Neural progenitor cell (in vitro differentiated cells): ENCODE data around the gene TNFRSF19. TPM values are rescaled to one million over a fixed set of nuclear protein-coding genes. Genes with fewer than 3 reads are reported as not detected.
"Not testable (repeated sequence)": the region's sequence is repeated elsewhere in the genome, so short reads cannot be mapped to it uniquely, and the experiment has no call there.

Experiments used
- DNase-seq: peaks from one replicate; pipeline ENCODE4 v3.0.0-alpha.2; 2016; ENCODE audit warnings: low spot score
- H2AFZ ChIP-seq: fragments of 200-600 bp; sonication (generic); replicated peaks from 2 replicates; pipeline ENCODE4 v1.6.1; 2016; ENCODE audit warnings: antibody characterized with exemption
- H3F3A ChIP-seq: fragments of 200-600 bp; sonication (generic); 2 replicates; pipeline ENCODE4 v1.6.1; 2016; ENCODE audit warnings: antibody characterized with exemption, low read depth
- H3K27ac ChIP-seq: fragments of 200-600 bp; sonication (generic); 2 replicates; pipeline ENCODE4 v1.5.1; 2016; ENCODE audit warnings: mild to moderate bottlenecking
- H3K27me3 ChIP-seq: fragments of 200-600 bp; sonication (generic); 2 replicates; pipeline ENCODE4 v1.6.1; 2016; ENCODE audit warnings: mild to moderate bottlenecking, moderate library complexity
- H3K36me3 ChIP-seq: fragments of 200-600 bp; sonication (generic); 2 replicates; pipeline ENCODE4 v1.5.1; 2016
- H3K4me1 ChIP-seq: fragments of 200-600 bp; sonication (generic); 2 replicates; pipeline ENCODE4 v1.6.1; 2016; ENCODE audit warnings: mixed run types
- H3K4me2 ChIP-seq: fragments of 200-600 bp; sonication (generic); 2 replicates; pipeline ENCODE4 v1.6.1; 2016
- H3K4me3 ChIP-seq: fragments of 200-600 bp; sonication (generic); 2 replicates; pipeline ENCODE4 v1.5.1; 2016
- H3K79me2 ChIP-seq: fragments of 200-600 bp; sonication (generic); 2 replicates; pipeline ENCODE4 v1.6.1; 2016; ENCODE audit warnings: low read depth
- H3K9ac ChIP-seq: fragments of 200-600 bp; sonication (generic); 2 replicates; pipeline ENCODE4 v1.6.1; 2016
- H3K9me3 ChIP-seq: fragments of 200-600 bp; sonication (generic); 2 replicates; pipeline ENCODE4 v1.5.1; 2016; ENCODE audit warnings: low read depth
- H4K20me1 ChIP-seq: fragments of 200-600 bp; sonication (generic); 2 replicates; pipeline ENCODE4 v1.6.1; 2016; ENCODE audit warnings: low read depth
- H3K27ac Mint-ChIP-seq: 3 replicates; pipeline ENCODE4 v1.8.0; 2021; ENCODE audit warnings: mixed read lengths
- H3K27me3 Mint-ChIP-seq: 2 replicates; pipeline ENCODE4 v1.8.0; 2022; ENCODE audit warnings: low read depth, mild to moderate bottlenecking, inconsistent platforms, moderate library complexity, mixed read lengths; ENCODE audit not compliant: insufficient read depth
- H3K36me3 Mint-ChIP-seq: 3 replicates; pipeline ENCODE4 v1.8.0; 2021; ENCODE audit warnings: mixed read lengths
- H3K4me1 Mint-ChIP-seq: 3 replicates; pipeline ENCODE4 v1.8.0; 2021; ENCODE audit warnings: mixed read lengths
- H3K4me3 Mint-ChIP-seq: 3 replicates; pipeline ENCODE4 v1.8.0; 2021; ENCODE audit warnings: mild to moderate bottlenecking, moderate library complexity, mixed read lengths
- H3K9me3 Mint-ChIP-seq: 3 replicates; pipeline ENCODE4 v1.8.0; 2020; ENCODE audit warnings: mixed read lengths
- EZH2 ChIP-seq: fragments of 200-600 bp; sonication (generic); IDR thresholded peaks from 2 replicates; pipeline ENCODE4 v1.6.1; 2017; ENCODE audit warnings: antibody characterized with exemption, mild to moderate bottlenecking, moderate library complexity
- EZH2phosphoT487 ChIP-seq: fragments of 200-600 bp; sonication (generic); IDR thresholded peaks from 2 replicates; pipeline ENCODE4 v1.6.1; 2017; ENCODE audit warnings: antibody characterized with exemption
- total RNA-seq: library from RNA; depleted of rRNA; stranded (reverse); fragments of >200 nt; gene quantifications from 2 replicates; pipeline ENCODE4 v1.2.3, GENCODE V29; 2015; ENCODE audit warnings: low replicate concordance
- TF ChIP-seq, protein P1 (sequence below): fragments of 200-600 bp; sonication (generic); IDR thresholded peaks from 2 replicates; pipeline ENCODE4 v1.5.1; 2017; ENCODE audit warnings: antibody characterized with exemption, mild to moderate bottlenecking

TNFRSF19 gene, protein sequence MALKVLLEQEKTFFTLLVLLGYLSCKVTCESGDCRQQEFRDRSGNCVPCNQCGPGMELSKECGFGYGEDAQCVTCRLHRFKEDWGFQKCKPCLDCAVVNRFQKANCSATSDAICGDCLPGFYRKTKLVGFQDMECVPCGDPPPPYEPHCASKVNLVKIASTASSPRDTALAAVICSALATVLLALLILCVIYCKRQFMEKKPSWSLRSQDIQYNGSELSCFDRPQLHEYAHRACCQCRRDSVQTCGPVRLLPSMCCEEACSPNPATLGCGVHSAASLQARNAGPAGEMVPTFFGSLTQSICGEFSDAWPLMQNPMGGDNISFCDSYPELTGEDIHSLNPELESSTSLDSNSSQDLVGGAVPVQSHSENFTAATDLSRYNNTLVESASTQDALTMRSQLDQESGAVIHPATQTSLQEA
- total RNA-seq: 21.4 and 31.7 TPM in 2 replicates

DNA sequence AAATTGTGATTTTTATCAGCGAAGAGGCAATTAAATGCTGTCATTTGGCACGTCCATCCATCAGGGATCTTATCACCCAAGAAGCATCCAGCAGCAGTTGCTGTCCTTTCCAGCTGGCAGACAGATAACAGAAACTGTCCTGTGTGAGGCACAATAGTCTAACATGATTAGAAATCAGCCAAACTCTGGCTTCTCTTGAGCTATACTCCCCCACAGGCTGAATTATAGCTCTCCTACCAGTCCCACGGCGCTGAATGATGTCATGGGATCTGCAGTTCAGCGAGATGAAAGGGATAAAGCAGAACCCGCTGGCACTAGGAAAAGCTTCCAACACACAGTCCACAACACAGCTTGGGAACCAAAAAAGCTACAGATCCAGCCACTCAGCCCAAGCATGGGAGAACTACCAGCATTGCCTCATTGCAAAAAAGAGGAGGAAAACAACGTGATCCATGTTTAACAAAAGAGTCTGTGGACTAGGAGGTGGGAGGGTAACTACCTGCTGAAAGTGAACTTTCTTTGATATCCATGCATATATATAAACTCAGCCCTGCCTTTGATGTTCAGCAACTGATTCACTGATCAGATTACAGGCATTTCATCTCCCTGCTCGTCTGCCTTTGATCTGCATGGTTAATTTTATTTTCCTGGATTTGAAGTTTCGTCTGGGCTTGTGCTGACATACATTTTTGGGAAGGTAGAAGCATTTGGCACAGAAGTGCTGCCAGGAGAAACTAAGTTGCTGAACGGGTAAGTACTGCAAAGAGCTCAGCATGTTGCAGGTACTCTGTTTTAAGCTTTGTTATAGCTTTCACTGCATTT, at the start of gene TNFRSF19:
TNFRSF19 (plus strand) TSS at position 314 of the 822 bp plus-strand sequence. CDS start 19,772 bp downstream, outside the sequence.
- H3K27me3 ChIP-seq: no peaks in the 10 kb centered on the region
- peak within 1 kb of the TSS; percentile 75 for H3K4me2 ChIP-seq
- H3K4me1 ChIP-seq: peaks cover 62% of the 10 kb centered on the region
- Mint-ChIP-seq H3K9me3 (peaks cover 2% of the 10 kb centered on the region), H3K4me1 (peaks cover 50% of the 10 kb centered on the region), H3K4me3 (peak within 1 kb of the TSS; percentile 92), H3K36me3 (peaks cover 4% of the 10 kb centered on the region), H3K27ac (peak within 1 kb of the TSS; percentile 98), H3K27me3 (peaks cover 5% of the 10 kb centered on the region)
- H4K20me1 ChIP-seq: no peaks in the 10 kb centered on the region
- peak within 1 kb of the TSS; percentile 3 for H3K27ac ChIP-seq
- H3K36me3 ChIP-seq: no peaks in the 10 kb centered on the region
- no peak within 1 kb of the TSS for H3K9ac ChIP-seq
- H3F3A ChIP-seq: peaks cover 45% of the 10 kb centered on the region
- no peaks in the 10 kb centered on the region for H3K9me3 ChIP-seq
- DNase-seq: peak; percentile 75
- no peak for TF ChIP-seq EZH2
- TF ChIP-seq, protein P1, sequence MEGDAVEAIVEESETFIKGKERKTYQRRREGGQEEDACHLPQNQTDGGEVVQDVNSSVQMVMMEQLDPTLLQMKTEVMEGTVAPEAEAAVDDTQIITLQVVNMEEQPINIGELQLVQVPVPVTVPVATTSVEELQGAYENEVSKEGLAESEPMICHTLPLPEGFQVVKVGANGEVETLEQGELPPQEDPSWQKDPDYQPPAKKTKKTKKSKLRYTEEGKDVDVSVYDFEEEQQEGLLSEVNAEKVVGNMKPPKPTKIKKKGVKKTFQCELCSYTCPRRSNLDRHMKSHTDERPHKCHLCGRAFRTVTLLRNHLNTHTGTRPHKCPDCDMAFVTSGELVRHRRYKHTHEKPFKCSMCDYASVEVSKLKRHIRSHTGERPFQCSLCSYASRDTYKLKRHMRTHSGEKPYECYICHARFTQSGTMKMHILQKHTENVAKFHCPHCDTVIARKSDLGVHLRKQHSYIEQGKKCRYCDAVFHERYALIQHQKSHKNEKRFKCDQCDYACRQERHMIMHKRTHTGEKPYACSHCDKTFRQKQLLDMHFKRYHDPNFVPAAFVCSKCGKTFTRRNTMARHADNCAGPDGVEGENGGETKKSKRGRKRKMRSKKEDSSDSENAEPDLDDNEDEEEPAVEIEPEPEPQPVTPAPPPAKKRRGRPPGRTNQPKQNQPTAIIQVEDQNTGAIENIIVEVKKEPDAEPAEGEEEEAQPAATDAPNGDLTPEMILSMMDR: no peak
- TF ChIP-seq EZH2phosphoT487: no peak
- peak within 1 kb of the TSS; percentile 75 for H2AFZ ChIP-seq
- peak within 1 kb of the TSS; percentile 42 for H3K4me3 ChIP-seq
- peaks cover 19% of the 10 kb centered on the region for H3K79me2 ChIP-seq

DNA sequence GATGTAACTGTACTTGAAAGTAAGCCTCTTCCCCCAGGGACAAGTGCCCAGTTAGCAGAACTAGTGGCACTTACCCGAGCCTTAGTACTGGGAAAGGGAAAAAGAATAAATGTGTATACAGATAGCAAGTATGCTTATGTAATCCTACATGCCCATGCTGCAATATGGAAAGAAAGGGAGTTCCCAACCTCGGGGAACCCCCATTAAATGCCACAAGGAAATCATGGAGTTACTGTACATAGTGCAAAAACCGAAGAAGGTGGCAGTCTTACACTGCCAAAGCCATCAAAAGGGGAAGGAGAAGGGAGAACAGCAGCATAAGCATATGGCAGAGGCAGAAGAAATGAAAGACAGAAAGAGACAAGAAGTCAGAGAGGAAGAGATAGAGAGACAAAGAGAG, 40.3 kb upstream of the TNFRSF19 start:
- not testable (repeated sequence) for H3F3A ChIP-seq, H3K4me1 ChIP-seq, H3K4me1 Mint-ChIP-seq, H3K36me3 ChIP-seq, DNase-seq, H3K36me3 Mint-ChIP-seq, H3K4me2 ChIP-seq, H3K4me3 Mint-ChIP-seq, H3K27ac Mint-ChIP-seq, H3K27me3 ChIP-seq, H3K79me2 ChIP-seq, H3K9me3 ChIP-seq, H3K27ac ChIP-seq, H4K20me1 ChIP-seq, H3K9ac ChIP-seq, H2AFZ ChIP-seq, H3K9me3 Mint-ChIP-seq, H3K4me3 ChIP-seq, H3K27me3 Mint-ChIP-seq

DNA sequence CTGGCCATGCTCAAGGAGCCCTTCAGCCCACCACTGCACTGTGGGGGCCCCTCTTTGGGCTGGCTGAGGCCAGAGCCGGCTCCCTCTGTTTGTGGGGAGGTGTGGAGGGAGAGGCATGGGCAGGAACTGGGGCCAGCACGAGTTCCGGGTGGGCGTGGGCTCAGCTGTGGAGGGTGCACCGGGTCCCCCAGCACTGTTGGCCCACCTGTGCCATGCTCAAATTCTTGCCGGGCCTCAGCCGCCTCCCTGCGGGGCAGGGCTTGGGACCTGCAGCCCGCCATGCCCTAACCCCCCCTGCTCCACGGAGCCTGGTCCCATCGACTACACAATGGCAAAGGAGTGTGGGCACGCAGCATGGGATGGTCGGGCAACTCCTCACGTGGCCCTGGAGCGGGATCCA, 38.8 kb upstream of the TNFRSF19 start:
- Mint-ChIP-seq H3K27ac (no peak overlapping the region), H3K4me1 (peaks cover 3% of the 10 kb centered on the region), H3K36me3 (no peaks in the 10 kb centered on the region), H3K9me3 (peaks cover 2% of the 10 kb centered on the region), H3K4me3 (no peak overlapping the region), H3K27me3 (no peaks in the 10 kb centered on the region)
- H3F3A ChIP-seq: no peaks in the 10 kb centered on the region
- no peak overlapping the region for H3K9ac ChIP-seq
- no peaks in the 10 kb centered on the region for H4K20me1 ChIP-seq
- no peak for DNase-seq
- H3K4me3 ChIP-seq: no peak overlapping the region
- H3K9me3 ChIP-seq: no peaks in the 10 kb centered on the region
- H3K27me3 ChIP-seq: no peaks in the 10 kb centered on the region
- H3K4me1 ChIP-seq: no peaks in the 10 kb centered on the region
- H3K79me2 ChIP-seq: no peaks in the 10 kb centered on the region
- no peak overlapping the region for H3K27ac ChIP-seq
- TF ChIP-seq EZH2 (no peak), EZH2phosphoT487 (no peak)
- TF ChIP-seq, protein P1: no peak
- H3K36me3 ChIP-seq: no peaks in the 10 kb centered on the region
- no peak overlapping the region for H2AFZ ChIP-seq
- H3K4me2 ChIP-seq: no peak overlapping the region
